H1 (cell line): Measurements from ENCODE around the gene SAP30. TPM values are rescaled to one million over a fixed set of nuclear protein-coding genes. Genes with fewer than 3 reads are reported as not detected.

Experiments used
- CTCF ChIA-PET: fragments of 300-600 bp; sonication (Branson Sonifier 250); formaldehyde crosslinking; loops from one replicate; lab custom pipeline; 2021; ENCODE audit not compliant: partially characterized antibody; lab: Charles Lee
- POLR2A ChIA-PET: fragments of 300-600 bp; sonication (Branson Sonifier 250); formaldehyde crosslinking; loops from one replicate; lab custom pipeline; 2021; ENCODE audit warnings: inconsistent platforms; ENCODE audit not compliant: partially characterized antibody; lab: Charles Lee
- DNase-seq, 2 experiments: peaks; one replicate each; pipeline versions ENCODE4 v3.0.0 to v3.0.0-alpha.2; 2010 to 2022; ENCODE audit warnings: low spot score in 2 of 2, low read depth in 1 of 2, mixed read lengths in 1 of 2
- FAIRE-seq: peaks from 2 replicates; lab custom pipeline; 2011; peaks lifted over from hg19 to GRCh38; lab: Jason Lieb, UNC
- H2AFZ ChIP-seq: 2 replicates; pipeline ENCODE4 v1.8.1; 2012; ENCODE audit warnings: low read length, inconsistent platforms
- H2AK5ac ChIP-seq: 2 replicates; pipeline ENCODE4 v1.6.1; 2013; ENCODE audit warnings: low read depth, low read length
- H2BK120ac ChIP-seq: replicated peaks from 2 replicates; pipeline ENCODE3; 2013; ENCODE audit warnings: low read depth, low read length, inconsistent platforms
- H2BK12ac ChIP-seq: 2 replicates; pipeline ENCODE4 v1.6.1; 2013; ENCODE audit warnings: low read depth, low read length
- H2BK15ac ChIP-seq: 2 replicates; pipeline ENCODE4 v1.6.1; 2013; ENCODE audit warnings: low read length
- H2BK20ac ChIP-seq: 2 replicates; pipeline ENCODE4 v1.6.1; 2013; ENCODE audit warnings: low read length
- H2BK5ac ChIP-seq: 2 replicates; pipeline ENCODE4 v1.6.1; 2013; ENCODE audit warnings: low read depth, low read length
- H3K14ac ChIP-seq: 2 replicates; pipeline ENCODE4 v1.6.1; 2013; ENCODE audit warnings: inconsistent platforms; ENCODE audit not compliant: insufficient read length
- H3K18ac ChIP-seq: 2 replicates; pipeline ENCODE4 v1.6.1; 2013; ENCODE audit warnings: low read length; ENCODE audit errors: extremely low read depth
- H3K23ac ChIP-seq: 2 replicates; pipeline ENCODE4 v1.6.1; 2013; ENCODE audit warnings: inconsistent platforms; ENCODE audit not compliant: insufficient read length
- H3K23me2 ChIP-seq: 2 replicates; pipeline ENCODE4 v1.6.1; 2013; ENCODE audit warnings: low read depth, low read length
- H3K27ac ChIP-seq: 2 replicates; pipeline ENCODE4 v1.6.1; 2011; ENCODE audit warnings: low read depth, low read length, inconsistent platforms
- H3K27me3 ChIP-seq, 4 experiments: replicated peaks in 1 of 4; 1 replicate in 1 of 4; 2 replicates in 3 of 4; pipeline versions ENCODE4 v1.6.1 to v1.8.1; 2011 to 2013; ENCODE audit warnings: low read length in 3 of 4, mild to moderate bottlenecking in 3 of 4, inconsistent platforms in 2 of 4, mixed read lengths in 2 of 4, moderate library complexity in 1 of 4; ENCODE audit not compliant: control insufficient read depth in 3 of 4, insufficient read depth in 3 of 4; ENCODE audit errors: extremely low read depth in 1 of 4
- H3K36me3 ChIP-seq, 4 experiments: 2 replicates each; pipeline versions ENCODE4 v1.6.1 to v1.8.1; 2011 to 2013; ENCODE audit warnings: mild to moderate bottlenecking in 4 of 4, low read length in 3 of 4, moderate library complexity in 2 of 4, control low read depth in 1 of 4, inconsistent platforms in 1 of 4; ENCODE audit not compliant: insufficient read depth in 4 of 4, control insufficient read depth in 2 of 4
- H3K4ac ChIP-seq: replicated peaks from 2 replicates; pipeline ENCODE3; 2013; ENCODE audit warnings: low read length, low read depth, mixed read lengths, inconsistent platforms; ENCODE audit not compliant: insufficient read length
- H3K4me1 ChIP-seq, 4 experiments: replicated peaks in 1 of 4; 1 replicate in 1 of 4; 2 replicates in 3 of 4; pipeline versions ENCODE4 v1.6.1 to v1.8.1; 2011 to 2013; ENCODE audit warnings: low read length in 3 of 4, inconsistent platforms in 2 of 4, mixed read lengths in 1 of 4; ENCODE audit not compliant: insufficient read depth in 4 of 4, control insufficient read depth in 3 of 4
- H3K4me2 ChIP-seq, 2 experiments: 2 replicates each; pipeline versions ENCODE4 v1.6.1 to v1.8.1; 2011 to 2013; ENCODE audit warnings: low read depth in 2 of 2, low read length in 2 of 2, control low read depth in 1 of 2, inconsistent platforms in 1 of 2, mild to moderate bottlenecking in 1 of 2; ENCODE audit not compliant: insufficient read depth in 1 of 2
- H3K4me3 ChIP-seq, 4 experiments: fragments of 200-600, 300-600 bp in 1 of 4; sonication (generic), shearing (Covaris generic), sonication (Bioruptor Twin) in 1 of 4; 2 replicates each; pipeline versions ENCODE4 v1.5.1 to v1.8.1; 2011 to 2016; ENCODE audit warnings: low read length in 4 of 4, low read depth in 3 of 4, control low read depth in 2 of 4, inconsistent platforms in 2 of 4, mild to moderate bottlenecking in 2 of 4, mixed read lengths in 1 of 4, moderate library complexity in 1 of 4; ENCODE audit not compliant: insufficient read depth in 2 of 4; ENCODE audit errors: extremely low read depth in 1 of 4
- H3K56ac ChIP-seq: replicated peaks from 2 replicates; pipeline ENCODE3; 2013; ENCODE audit warnings: low read depth, mild to moderate bottlenecking, mixed read lengths, low read length, inconsistent platforms; ENCODE audit not compliant: insufficient read length
- H3K79me1 ChIP-seq: 2 replicates; pipeline ENCODE4 v1.6.1; 2013; ENCODE audit warnings: low read depth, low read length, control low read depth
- H3K79me2 ChIP-seq, 2 experiments: 2 replicates each; pipeline versions ENCODE4 v1.6.1 to v1.8.1; 2012 to 2013; ENCODE audit warnings: low read length in 2 of 2, mild to moderate bottlenecking in 2 of 2, inconsistent platforms in 1 of 2; ENCODE audit not compliant: insufficient read depth in 2 of 2, control insufficient read depth in 1 of 2
- H3K9ac ChIP-seq, 4 experiments: replicated peaks in 1 of 4; 1 replicate in 1 of 4; 2 replicates in 3 of 4; pipeline versions ENCODE4 v1.6.1 to v1.8.1; 2011 to 2013; ENCODE audit warnings: low read depth in 3 of 4, low read length in 3 of 4, control low read depth in 2 of 4, mild to moderate bottlenecking in 2 of 4, moderate library complexity in 2 of 4, inconsistent platforms in 1 of 4; ENCODE audit errors: extremely low read depth in 1 of 4
- H3K9me3 ChIP-seq, 2 experiments: 2 replicates each; pipeline versions ENCODE4 v1.6.1 to v1.8.1; 2012 to 2013; ENCODE audit warnings: mild to moderate bottlenecking in 2 of 2, moderate library complexity in 2 of 2, control low read depth in 1 of 2, inconsistent platforms in 1 of 2, low read depth in 1 of 2, low read length in 1 of 2, mixed read lengths in 1 of 2; ENCODE audit not compliant: insufficient read depth in 2 of 2
- H4K20me1 ChIP-seq, 2 experiments: replicated peaks in 1 of 2; 2 replicates each; pipeline versions ENCODE3 to v1.8.1; 2011 to 2013; ENCODE audit warnings: inconsistent platforms in 2 of 2, low read length in 2 of 2, mild to moderate bottlenecking in 1 of 2; ENCODE audit not compliant: insufficient read depth in 2 of 2, control insufficient read depth in 1 of 2
- H4K5ac ChIP-seq: 2 replicates; pipeline ENCODE4 v1.6.1; 2013; ENCODE audit warnings: low read length, low read depth, mixed read lengths, inconsistent platforms; ENCODE audit not compliant: insufficient read length
- H4K8ac ChIP-seq: 2 replicates; pipeline ENCODE4 v1.8.0; 2013; ENCODE audit warnings: mild to moderate bottlenecking, moderate library complexity, low read length, inconsistent platforms; ENCODE audit not compliant: insufficient read depth; ENCODE audit errors: extremely low read depth
- H4K91ac ChIP-seq: replicated peaks from 2 replicates; pipeline ENCODE3; 2013; ENCODE audit warnings: low read length, mixed read lengths, inconsistent platforms; ENCODE audit not compliant: insufficient read length
- CEBPB ChIP-seq: IDR thresholded peaks from 2 replicates; pipeline ENCODE4 v1.6.1; 2012; ENCODE audit warnings: low read depth, low read length
- CHD2 ChIP-seq: IDR thresholded peaks from 2 replicates; pipeline ENCODE4 v1.6.1; 2012; ENCODE audit warnings: low read length, improper control_type of control experiment
- CREB1 ChIP-seq: IDR thresholded peaks from 2 replicates; pipeline ENCODE4 v1.6.1; 2012; ENCODE audit warnings: inconsistent platforms
- EZH2 ChIP-seq: fragments of 200-600 bp; sonication (generic); IDR thresholded peaks from 2 replicates; pipeline ENCODE4 v1.7.1; 2012; ENCODE audit warnings: low read depth, mild to moderate bottlenecking, moderate library complexity, low read length, inconsistent platforms; ENCODE audit not compliant: severe bottlenecking
- FOSL1 ChIP-seq: IDR thresholded peaks from 2 replicates; pipeline ENCODE4 v1.6.1; 2011; ENCODE audit warnings: mild to moderate bottlenecking, low read depth, low read length, moderate library complexity; ENCODE audit not compliant: insufficient read depth
- GABPA ChIP-seq: IDR thresholded peaks from 2 replicates; pipeline ENCODE4 v1.6.1; 2011; ENCODE audit warnings: mild to moderate bottlenecking, low read length, moderate library complexity, borderline replicate concordance; ENCODE audit not compliant: insufficient read depth
- POLR2AphosphoS5 ChIP-seq: IDR thresholded peaks from 2 replicates; pipeline ENCODE4 v1.6.1; 2011; ENCODE audit warnings: low read depth, low read length
- POU5F1 ChIP-seq: IDR thresholded peaks from 2 replicates; pipeline ENCODE4 v1.6.1; 2011; ENCODE audit warnings: low read depth, mild to moderate bottlenecking, low read length, moderate library complexity
- SRF ChIP-seq: IDR thresholded peaks from 2 replicates; pipeline ENCODE4 v1.6.1; 2011; ENCODE audit warnings: mild to moderate bottlenecking, low read depth, low read length, moderate library complexity
- ZNF274 ChIP-seq: IDR thresholded peaks from 2 replicates; pipeline ENCODE4 v1.7.0; 2012; ENCODE audit warnings: low read length, borderline replicate concordance; ENCODE audit errors: extremely low read depth
- WGBS, 2 experiments: shearing (Covaris generic) in 1 of 2; methylation state at CpG; one replicate each; pipeline versions ENCODE4 v1.1.6 to v1.1.7; 2013 to 2015; ENCODE audit warnings: low lambda C conversion rate in 2 of 2, mixed read lengths in 2 of 2, inconsistent platforms in 1 of 2, low coverage in 1 of 2, missing lambda C conversion rate in 1 of 2; ENCODE audit not compliant: insufficient replicate concordance in 2 of 2, insufficient coverage in 1 of 2, insufficient read length in 1 of 2; ENCODE audit errors: extremely low coverage in 1 of 2, missing lambda C conversion rate in 1 of 2; 5-methylcytosine and 5-hydroxymethylcytosine counted together
- polyA plus RNA-seq, 7 experiments: library from polyadenylated mRNA; depleted of rRNA in 3 of 7; stranded (reverse) in 5 of 7; unstranded in 2 of 7; fragments of >200 nt in 5 of 7; fragments of 200-250 nt in 2 of 7; gene quantifications; 1 replicate in 5 of 7; 2 replicates in 1 of 7; 4 replicates in 1 of 7; pipeline versions ENCODE4 v1.2.1 to v1.2.3, GENCODE V29; 2011 to 2013; ENCODE audit warnings: missing spikeins in 2 of 7, mixed read lengths in 2 of 7
- total RNA-seq: library from RNA; stranded (reverse); fragmentation: NEBNext Ultra II Directional; extraction: Animal tissue kit (Norgen Biotek cat#: 25700); gene quantifications from 2 replicates; pipeline ENCODE4 v1.2.1, GENCODE V29; 2021
- TF ChIP-seq, protein P1 (sequence below): IDR thresholded peaks from 2 replicates; pipeline ENCODE4 v1.6.1; 2012; ENCODE audit warnings: inconsistent platforms

Gene SAP30
- total and polyA plus RNA-seq, 2 of the 8 experiments (the other 6 are each of a cell fraction or from before 2014, with no cell fraction given), result 7.7 to 21.1 TPM

DNA sequence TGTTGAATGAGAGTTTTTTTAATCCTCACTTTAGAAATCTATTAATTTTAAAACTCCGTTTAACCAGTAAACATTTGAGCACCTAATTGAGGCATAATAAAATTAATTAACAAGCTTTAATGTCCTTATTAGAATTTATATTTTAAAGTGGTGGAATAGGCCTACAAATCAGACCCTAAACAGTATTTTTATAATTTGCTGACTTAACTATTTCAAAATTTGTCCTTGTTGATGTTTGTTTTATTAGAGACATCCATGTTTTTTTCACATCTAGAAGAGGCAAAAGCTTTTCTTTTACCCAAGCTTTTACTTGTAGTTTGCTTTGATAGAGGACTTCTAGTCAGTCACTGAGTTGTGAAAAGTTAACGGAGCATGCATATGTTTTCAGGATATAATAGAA lies 3.8 kb downstream of the SAP30 start:
- POLR2A ChIA-PET, result interaction anchor here (0.9 to 2.4 kb wide), 2 partner anchors 40 to 41 kb away, joined by 3 to 10 read pairs; partner anchors contain the start of gene HMGB2
- peaks cover 0 to 11% of the 10 kb centered on the region in 2 experiments; a peak in 2 of 4 replicates for H3K79me2 ChIP-seq
- no peak overlapping the region for H2AFZ ChIP-seq
- no peaks in the 10 kb centered on the region for H3K9me3 ChIP-seq
- H3K4me1 ChIP-seq, result no peaks in the 10 kb centered on the region; a peak in 1 of 7 replicates
- H2BK120ac ChIP-seq, result no peak overlapping the region
- no peak overlapping the region for H2BK12ac ChIP-seq
- H3K36me3 ChIP-seq, result peaks cover 0 to 4% (median 0%) of the 10 kb centered on the region in 4 experiments; a peak in 1 of 8 replicates
- no peak overlapping the region for H3K23ac ChIP-seq
- H4K5ac ChIP-seq, result no peak overlapping the region
- H3K14ac ChIP-seq, result no peak overlapping the region
- no peak overlapping the region for H2BK15ac ChIP-seq
- H3K4me3 ChIP-seq, result no peak overlapping the region
- no peak overlapping the region for H4K91ac ChIP-seq
- no peak overlapping the region for H2BK20ac ChIP-seq
- peaks cover 11% of the 10 kb centered on the region for H3K23me2 ChIP-seq
- CTCF ChIA-PET, result interaction anchor here (0.9 to 1.3 kb wide), 6 partner anchors 15 to 131 kb away, joined by 3 read pairs; no protein-coding TSS in a partner anchor
- no peak overlapping the region for H3K9ac ChIP-seq
- no peak overlapping the region for H3K18ac ChIP-seq
- no peaks in the 10 kb centered on the region for H3K79me1 ChIP-seq
- H2AK5ac ChIP-seq, result no peak overlapping the region
- 91% methylated on average over 2 of the region's 2 CpGs; no CpG with 5 or more reads in 1 of the 2 experiments for WGBS, 2 experiments
- no peak overlapping the region for H2BK5ac ChIP-seq
- FAIRE-seq (no peak), DNase-seq (no peak)
- H4K8ac ChIP-seq, result no peak overlapping the region
- no peak overlapping the region for H3K56ac ChIP-seq
- no peak overlapping the region for H3K4ac ChIP-seq
- H3K27me3 ChIP-seq, result peaks cover 0 to 2% (median 0%) of the 10 kb centered on the region in 4 experiments; a peak in 1 of 7 replicates
- peaks cover 0 to 2% of the 10 kb centered on the region in 2 experiments for H4K20me1 ChIP-seq
- no peak overlapping the region for H3K4me2 ChIP-seq
- H3K27ac ChIP-seq, result no peak overlapping the region
- no peak for TF ChIP-seq FOSL1
- no peak for TF ChIP-seq ZNF274
- TF ChIP-seq SRF, result no peak
- TF ChIP-seq EZH2, result no peak
- no peak for TF ChIP-seq POU5F1
- TF ChIP-seq CHD2, result no peak
- TF ChIP-seq, protein P1, sequence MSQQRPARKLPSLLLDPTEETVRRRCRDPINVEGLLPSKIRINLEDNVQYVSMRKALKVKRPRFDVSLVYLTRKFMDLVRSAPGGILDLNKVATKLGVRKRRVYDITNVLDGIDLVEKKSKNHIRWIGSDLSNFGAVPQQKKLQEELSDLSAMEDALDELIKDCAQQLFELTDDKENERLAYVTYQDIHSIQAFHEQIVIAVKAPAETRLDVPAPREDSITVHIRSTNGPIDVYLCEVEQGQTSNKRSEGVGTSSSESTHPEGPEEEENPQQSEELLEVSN, result no peak
- no peak for TF ChIP-seq POLR2AphosphoS5
- no peak for TF ChIP-seq GABPA
- TF ChIP-seq CEBPB, result no peak
- no peak for TF ChIP-seq CREB1
